Natural killer cell treated with Interleukin-12 subunit alpha and Interleukin-12 subunit beta and Interleukin-15 and Interleukin-18, amount 100 ng/mL, for 72 hours (primary cell): ENCODE data around the gene MSH3. TPM values are rescaled to one million over a fixed set of nuclear protein-coding genes. Genes with fewer than 3 reads are reported as not detected.

ENCODE experiments used
- ATAC-seq, 2 donors: fragments of 150-1000 bp; cut with Tn5 transposase in 1 of 2; sonication (Bioruptor Pico), chemical (Tn5 transposase) in 1 of 2; 2 replicates each; pipeline ENCODE4 v1.10.0; 2021
- DNase-seq: peaks from one replicate; pipeline ENCODE4 v3.0.0; 2022; ENCODE audit warnings: low spot score
- H3K27ac Mint-ChIP-seq, 2 donors: 1 replicate in 1 of 2; 2 replicates in 1 of 2; pipeline ENCODE4 v1.8.0; 2022; ENCODE audit warnings: mixed read lengths in 2 of 2, mild to moderate bottlenecking in 1 of 2, moderate library complexity in 1 of 2
- H3K27me3 Mint-ChIP-seq, 2 donors: 1 replicate in 1 of 2; 2 replicates in 1 of 2; pipeline ENCODE4 v1.8.0; 2022; ENCODE audit warnings: mixed read lengths in 2 of 2
- H3K36me3 Mint-ChIP-seq: one replicate; pipeline ENCODE4 v1.8.0; 2022; ENCODE audit warnings: mixed read lengths
- H3K4me1 Mint-ChIP-seq, 2 donors: 1 replicate in 1 of 2; 2 replicates in 1 of 2; pipeline ENCODE4 v1.8.0; 2022; ENCODE audit warnings: low read depth in 2 of 2, mixed read lengths in 2 of 2, mild to moderate bottlenecking in 1 of 2
- H3K4me3 Mint-ChIP-seq: one replicate; pipeline ENCODE4 v1.8.0; 2022; ENCODE audit warnings: mixed read lengths
- H3K9me3 Mint-ChIP-seq: 2 replicates; pipeline ENCODE4 v1.8.0; 2022; ENCODE audit warnings: mixed read lengths
- total RNA-seq, 2 donors: library from RNA; stranded (reverse); gene quantifications; one replicate each; pipeline ENCODE4 v1.2.3, GENCODE V29; 2022

The MSH3 gene
- total RNA-seq, 2 donors from 2014 or later = 13.7 to 25.9 TPM

DNA sequence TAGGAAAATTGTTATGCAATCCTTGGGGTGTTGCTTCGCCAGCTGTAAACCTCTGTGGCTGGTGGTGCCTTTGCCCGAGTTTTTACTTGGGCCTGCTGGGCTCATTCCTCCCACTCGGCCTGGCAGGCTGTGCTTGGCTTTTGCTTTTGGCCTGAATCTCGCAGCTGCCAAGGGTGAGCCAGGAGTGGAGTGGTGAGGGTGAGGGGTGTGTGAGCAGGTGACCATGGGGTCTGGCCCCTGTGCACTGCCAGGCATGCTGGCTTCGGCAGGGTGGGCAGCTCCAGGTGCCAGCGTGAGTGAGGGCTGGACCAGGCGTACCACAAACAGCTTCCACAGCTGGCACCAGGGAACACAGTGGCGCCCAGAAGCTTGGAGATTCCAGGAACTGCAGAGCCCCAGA, 12.9 kb downstream of the MSH3 start:
- Mint-ChIP-seq H3K9me3 (no peaks in the 10 kb centered on the region), H3K27me3 (no peaks in the 10 kb centered on the region), H3K36me3 (peaks cover 16% of the 10 kb centered on the region), H3K4me3 (no peak overlapping the region), H3K27ac (no peak overlapping the region), H3K4me1 (peaks cover 0 to 2% of the 10 kb centered on the region in 2 donors)
- ATAC-seq = no peak
- DNase-seq = no peak

DNA sequence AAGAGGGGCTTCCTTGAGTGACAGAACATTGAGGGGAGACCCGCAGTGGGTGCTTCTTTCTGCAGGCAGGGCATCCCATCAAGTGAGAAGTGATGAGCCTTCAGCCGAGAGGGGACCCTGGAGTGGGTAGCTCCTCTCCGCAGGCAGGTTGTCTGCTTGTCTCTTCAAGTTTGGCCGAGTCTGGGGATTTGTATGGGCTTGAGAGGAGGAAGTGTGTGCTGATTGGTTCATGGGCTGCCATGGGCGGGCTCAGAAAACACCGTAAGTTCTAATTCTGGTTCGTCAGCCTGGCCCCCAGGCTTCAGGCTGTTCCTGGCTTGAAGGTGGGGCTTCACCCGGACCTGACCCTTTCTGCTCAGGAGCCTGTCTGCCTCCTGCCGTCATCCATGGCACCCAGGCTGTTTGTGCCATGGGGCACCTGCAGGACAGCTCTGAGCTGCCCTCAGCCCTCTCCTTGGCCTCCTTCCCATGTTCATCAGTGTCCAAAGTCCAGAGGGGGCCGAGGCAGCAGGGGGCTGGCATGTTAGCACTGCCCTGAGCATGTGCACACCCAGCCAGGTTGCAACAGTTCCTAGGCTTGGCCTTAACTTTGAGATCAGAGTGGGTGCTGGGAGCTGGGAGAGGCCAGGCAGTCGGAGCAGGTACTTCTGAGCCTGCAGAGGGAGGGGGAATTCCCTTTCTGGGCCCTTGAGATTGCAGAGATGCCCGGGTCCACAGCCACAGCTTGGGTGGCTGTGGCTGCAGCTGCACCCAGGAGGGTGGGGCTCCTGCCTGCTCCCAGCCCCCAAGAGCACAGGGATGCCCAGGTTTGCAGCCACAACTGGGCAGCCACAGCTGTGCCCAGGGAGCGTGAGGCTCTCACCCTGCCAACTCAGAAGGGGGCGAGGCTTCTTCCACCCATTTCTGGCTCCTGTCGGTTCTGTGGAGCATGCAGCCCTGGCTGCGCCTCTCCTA, 13.8 kb downstream of the MSH3 start:
- Mint-ChIP-seq H3K36me3 (peaks cover 16% of the 10 kb centered on the region), H3K27ac (no peak overlapping the region), H3K4me1 (peaks cover 0 to 2% of the 10 kb centered on the region in 2 donors), H3K27me3 (no peaks in the 10 kb centered on the region), H3K9me3 (no peaks in the 10 kb centered on the region), H3K4me3 (no peak overlapping the region)
- DNase-seq (no peak), ATAC-seq (peak; percentile 20 to 33)

DNA sequence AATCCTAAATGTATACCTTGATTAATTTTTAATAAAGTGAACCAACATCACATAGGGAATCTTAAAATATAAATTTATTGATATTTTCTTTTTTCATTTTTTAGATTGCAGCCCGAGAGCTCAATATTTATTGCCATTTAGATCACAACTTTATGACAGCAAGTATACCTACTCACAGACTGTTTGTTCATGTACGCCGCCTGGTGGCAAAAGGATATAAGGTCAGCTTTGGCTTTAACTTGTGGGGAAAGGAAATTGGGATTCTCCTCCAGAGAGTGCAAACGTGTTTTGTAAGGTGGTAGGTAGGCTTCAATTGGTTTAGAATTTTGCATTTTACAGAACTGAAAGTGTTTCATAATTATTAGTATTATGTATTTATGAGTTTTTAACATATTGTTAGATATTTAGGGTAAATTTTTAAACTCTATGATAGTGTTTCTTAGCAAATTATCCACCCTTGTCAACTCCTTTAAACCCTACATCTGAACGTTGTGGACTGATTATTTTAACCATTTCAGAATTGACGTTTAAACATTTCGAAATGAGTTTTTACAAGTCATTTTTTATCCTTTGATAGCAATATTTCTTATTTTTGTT, 17.8 kb downstream of the MSH3 start:
- H3K36me3 Mint-ChIP-seq = peaks cover 19% of the 10 kb centered on the region
- H3K4me1 Mint-ChIP-seq = peaks cover 0 to 2% of the 10 kb centered on the region in 2 donors
- ATAC-seq = peak in 1 of 2 donors; percentile 82
- no peaks in the 10 kb centered on the region for H3K9me3 Mint-ChIP-seq
- peak; percentile 63 for DNase-seq
- no peak overlapping the region for H3K4me3 Mint-ChIP-seq
- H3K27ac Mint-ChIP-seq = no peak overlapping the region
- no peaks in the 10 kb centered on the region for H3K27me3 Mint-ChIP-seq

DNA sequence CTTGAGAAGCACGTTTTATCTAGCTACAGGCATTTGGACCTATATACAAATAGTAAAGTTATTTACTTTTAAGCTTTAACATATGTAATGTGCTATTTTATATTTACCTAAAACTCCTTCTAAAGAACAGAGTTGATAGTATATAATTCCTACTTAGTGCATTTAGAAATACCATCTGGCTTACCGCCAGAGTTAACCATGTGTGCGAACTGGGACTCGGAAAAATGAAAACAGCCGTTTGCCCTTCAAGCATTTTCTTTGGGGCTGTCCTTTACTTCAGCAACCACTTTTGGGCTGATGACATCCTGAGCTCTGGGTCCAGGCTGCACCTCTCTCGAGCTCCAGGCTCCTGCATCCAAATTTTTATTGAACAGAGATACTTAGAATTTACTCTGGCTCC, 22.3 kb downstream of the MSH3 start:
- ATAC-seq (no peak), DNase-seq (no peak)
- Mint-ChIP-seq H3K4me1 (no peaks in the 10 kb centered on the region), H3K4me3 (no peak overlapping the region), H3K27ac (no peak overlapping the region), H3K27me3 (no peaks in the 10 kb centered on the region), H3K9me3 (no peaks in the 10 kb centered on the region), H3K36me3 (peaks cover 14% of the 10 kb centered on the region)

DNA sequence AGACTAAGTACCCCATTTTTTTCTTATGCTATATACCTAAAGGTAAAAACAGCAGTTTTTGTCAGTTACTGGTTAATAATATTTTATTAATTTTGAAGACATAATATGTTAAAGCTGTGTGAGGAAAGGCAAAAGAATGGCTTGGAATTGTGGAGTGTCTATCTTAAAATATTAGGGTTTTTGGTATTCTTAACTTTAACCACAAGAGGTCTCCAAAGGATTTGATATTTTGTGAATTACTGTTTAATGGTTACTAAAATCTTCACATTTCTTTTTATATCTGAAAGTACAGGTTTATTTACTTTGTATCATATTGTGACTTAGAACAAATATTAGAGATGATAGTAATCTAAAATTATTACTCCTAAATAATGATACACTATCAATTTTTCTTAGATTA, 32.3 kb downstream of the MSH3 start:
- no peaks in the 10 kb centered on the region for H3K9me3 Mint-ChIP-seq
- peak overlapping the region; percentile 40 for H3K4me3 Mint-ChIP-seq
- DNase-seq (no peak), ATAC-seq (no peak)
- peak overlapping the region; percentile 79 to 80 for H3K27ac Mint-ChIP-seq
- no peaks in the 10 kb centered on the region for H3K27me3 Mint-ChIP-seq
- peaks cover 16 to 24% of the 10 kb centered on the region in 2 donors for H3K4me1 Mint-ChIP-seq
- H3K36me3 Mint-ChIP-seq = peaks cover 18% of the 10 kb centered on the region

DNA sequence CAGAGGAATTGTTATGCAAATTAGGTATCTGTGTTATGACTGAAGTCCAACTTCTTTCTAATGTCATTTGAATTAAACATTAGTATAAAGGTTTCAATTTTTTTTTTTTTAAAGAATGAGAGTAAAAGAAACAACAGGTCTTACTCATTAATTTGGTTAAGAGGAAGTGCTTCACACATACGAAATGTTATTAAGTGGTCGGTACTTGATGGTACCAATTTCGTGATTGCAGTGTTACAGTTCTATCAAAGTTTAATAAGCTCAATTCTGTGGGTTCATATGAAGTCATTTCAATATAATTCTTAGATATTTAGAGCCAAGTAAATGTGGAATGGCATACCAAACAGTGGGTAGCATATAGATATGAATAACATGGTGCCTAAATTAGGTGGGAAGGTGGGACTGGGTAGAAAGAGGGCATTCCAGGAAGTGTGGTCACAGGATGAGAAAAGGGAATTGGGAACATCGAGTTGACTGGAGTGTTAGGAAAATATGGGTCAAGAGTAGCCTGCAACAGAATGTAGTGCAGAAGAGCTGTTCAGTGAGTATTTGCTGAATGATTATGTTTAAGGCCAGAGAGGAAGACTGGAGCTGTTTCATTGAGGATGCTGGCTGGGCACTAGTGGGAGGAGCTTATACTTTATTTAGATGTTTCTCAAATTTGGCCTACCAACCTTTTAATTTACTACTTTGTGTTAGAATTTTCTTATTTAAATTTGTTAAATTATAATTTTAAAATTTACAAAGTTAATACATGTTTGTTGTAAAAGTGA, 34.4 kb downstream of the MSH3 start:
- Mint-ChIP-seq H3K4me1 (peaks cover 16 to 19% of the 10 kb centered on the region in 2 donors), H3K4me3 (peak overlapping the region; percentile 70), H3K27me3 (no peaks in the 10 kb centered on the region), H3K9me3 (no peaks in the 10 kb centered on the region), H3K36me3 (peaks cover 8% of the 10 kb centered on the region), H3K27ac (peak overlapping the region; percentile 79 to 80)
- ATAC-seq (peak in 1 of 2 donors; percentile 52), DNase-seq (no peak)

DNA sequence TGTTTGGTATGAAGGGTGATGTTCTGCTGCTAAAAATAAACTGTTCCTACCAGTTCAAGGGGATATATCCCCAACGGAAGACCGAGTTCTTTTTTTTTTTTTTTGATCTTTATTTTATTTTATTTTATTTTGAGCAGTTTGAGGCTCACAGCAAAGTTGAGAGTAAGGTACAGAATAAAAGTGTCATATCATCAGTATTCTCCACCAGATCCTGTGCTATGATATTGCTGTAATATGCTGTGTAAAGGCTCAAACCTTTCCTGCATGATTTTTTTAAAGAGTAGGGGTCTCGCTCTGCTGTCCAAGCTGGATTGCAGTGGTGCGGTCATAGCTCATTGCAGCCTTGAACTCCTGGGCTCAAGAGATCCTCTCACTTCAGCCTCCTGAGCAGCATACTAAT, 35.2 kb downstream of the MSH3 start:
- no peaks in the 10 kb centered on the region for H3K9me3 Mint-ChIP-seq
- peaks cover 16 to 19% of the 10 kb centered on the region in 2 donors for H3K4me1 Mint-ChIP-seq
- DNase-seq (no peak), ATAC-seq (no peak)
- H3K36me3 Mint-ChIP-seq = peaks cover 2% of the 10 kb centered on the region
- no peak overlapping the region for H3K27ac Mint-ChIP-seq
- no peak overlapping the region for H3K4me3 Mint-ChIP-seq
- H3K27me3 Mint-ChIP-seq = no peaks in the 10 kb centered on the region

DNA sequence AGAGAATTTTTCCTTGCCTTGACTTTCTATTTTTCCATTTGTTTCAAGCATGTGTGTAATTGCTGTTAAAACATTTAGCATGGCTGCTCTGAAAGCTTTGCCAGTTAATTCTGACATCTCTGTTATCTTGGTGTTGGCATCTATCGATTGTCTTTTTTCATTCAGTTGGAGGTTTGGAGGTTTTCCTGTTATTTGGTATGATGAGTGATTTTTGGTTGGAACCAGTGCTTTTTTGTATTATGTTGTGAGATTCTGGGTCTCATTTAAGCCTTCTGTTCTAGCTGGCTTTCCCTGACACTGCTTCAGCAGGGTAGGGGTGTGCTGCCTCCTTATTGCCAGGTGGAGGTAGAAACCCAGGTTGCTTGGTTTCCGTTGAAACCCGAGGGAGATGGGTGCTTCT, 41.2 kb downstream of the MSH3 start:
- DNase-seq = no peak
- H3K27me3 Mint-ChIP-seq = no peaks in the 10 kb centered on the region
- peaks cover 6% of the 10 kb centered on the region for H3K36me3 Mint-ChIP-seq
- peaks cover 5 to 6% of the 10 kb centered on the region in 2 donors for H3K4me1 Mint-ChIP-seq
- H3K27ac Mint-ChIP-seq = no peak overlapping the region
- H3K4me3 Mint-ChIP-seq = no peak overlapping the region
- ATAC-seq = no peak
- no peaks in the 10 kb centered on the region for H3K9me3 Mint-ChIP-seq

DNA sequence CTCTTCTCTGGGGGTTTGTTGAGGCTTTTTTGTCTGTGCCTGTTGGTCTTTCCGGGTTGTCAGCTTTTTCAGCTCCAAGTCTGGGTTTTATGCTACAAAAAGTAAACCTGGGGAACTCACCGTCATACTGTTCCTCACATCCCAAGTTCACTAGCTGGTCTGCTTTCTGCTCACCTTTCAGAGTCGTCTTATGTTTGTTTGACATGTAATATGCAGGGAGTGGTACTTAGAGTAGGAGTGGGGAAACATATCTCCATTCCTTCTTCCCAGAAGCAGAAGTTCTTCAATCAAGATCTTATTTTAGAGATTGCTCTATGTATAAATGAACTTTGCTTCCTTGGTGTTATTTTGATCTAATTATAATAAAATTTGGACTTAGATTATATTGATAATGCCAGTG, 42.0 kb downstream of the MSH3 start:
- Mint-ChIP-seq H3K27ac (no peak overlapping the region), H3K36me3 (peaks cover 6% of the 10 kb centered on the region), H3K27me3 (no peaks in the 10 kb centered on the region), H3K4me3 (no peak overlapping the region), H3K9me3 (no peaks in the 10 kb centered on the region), H3K4me1 (peaks cover 5 to 9% of the 10 kb centered on the region in 2 donors)
- ATAC-seq (no peak), DNase-seq (no peak)

DNA sequence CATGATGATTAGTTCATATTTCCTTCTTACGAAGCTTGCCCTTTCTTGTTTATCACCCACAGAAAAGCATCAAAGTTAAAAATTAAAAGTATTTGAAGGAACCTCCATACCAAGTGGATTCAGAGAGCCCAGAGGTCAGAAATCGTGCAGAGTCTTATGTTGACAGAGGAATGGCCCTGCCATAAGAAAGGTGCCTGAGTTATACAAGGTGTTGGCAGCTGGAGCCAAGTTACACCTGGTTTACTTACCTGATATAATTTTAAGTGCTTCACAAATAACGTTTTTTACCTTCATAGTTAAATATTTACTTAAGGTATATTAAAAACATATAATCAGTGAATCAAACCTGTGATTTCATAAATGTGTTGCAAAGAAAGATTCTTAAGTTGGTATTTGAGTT, 42.6 kb downstream of the MSH3 start:
- H3K4me3 Mint-ChIP-seq = no peak overlapping the region
- no peaks in the 10 kb centered on the region for H3K27me3 Mint-ChIP-seq
- H3K4me1 Mint-ChIP-seq = peaks cover 5 to 12% of the 10 kb centered on the region in 2 donors
- H3K27ac Mint-ChIP-seq = no peak overlapping the region
- H3K36me3 Mint-ChIP-seq = peaks cover 6% of the 10 kb centered on the region
- DNase-seq = no peak
- H3K9me3 Mint-ChIP-seq = no peaks in the 10 kb centered on the region
- no peak for ATAC-seq

DNA sequence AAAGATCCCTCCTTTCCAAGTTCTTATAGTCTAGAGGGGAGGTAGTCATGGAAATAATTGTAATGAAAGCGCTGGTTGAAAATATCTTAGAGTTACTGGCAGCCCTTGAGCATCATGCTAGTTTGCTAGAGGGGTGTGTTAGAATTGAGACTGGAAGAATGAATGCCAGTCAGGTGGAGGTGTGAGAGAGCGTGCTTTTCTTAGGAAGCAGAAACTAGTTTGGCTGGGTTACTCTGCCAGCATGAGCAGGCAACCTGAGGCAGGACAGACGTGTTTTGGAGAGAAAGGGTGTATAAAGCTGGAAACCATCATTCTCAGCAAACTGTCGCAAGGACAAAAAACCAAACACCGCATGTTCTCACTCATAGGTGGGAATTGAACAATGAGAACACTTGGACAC, 43.9 kb downstream of the MSH3 start:
- Mint-ChIP-seq H3K4me3 (no peak overlapping the region), H3K27me3 (no peaks in the 10 kb centered on the region), H3K36me3 (peaks cover 7% of the 10 kb centered on the region), H3K4me1 (peaks cover 6 to 14% of the 10 kb centered on the region in 2 donors), H3K27ac (peak overlapping the region; percentile 5 to 15), H3K9me3 (no peaks in the 10 kb centered on the region)
- DNase-seq (no peak), ATAC-seq (no peak)

DNA sequence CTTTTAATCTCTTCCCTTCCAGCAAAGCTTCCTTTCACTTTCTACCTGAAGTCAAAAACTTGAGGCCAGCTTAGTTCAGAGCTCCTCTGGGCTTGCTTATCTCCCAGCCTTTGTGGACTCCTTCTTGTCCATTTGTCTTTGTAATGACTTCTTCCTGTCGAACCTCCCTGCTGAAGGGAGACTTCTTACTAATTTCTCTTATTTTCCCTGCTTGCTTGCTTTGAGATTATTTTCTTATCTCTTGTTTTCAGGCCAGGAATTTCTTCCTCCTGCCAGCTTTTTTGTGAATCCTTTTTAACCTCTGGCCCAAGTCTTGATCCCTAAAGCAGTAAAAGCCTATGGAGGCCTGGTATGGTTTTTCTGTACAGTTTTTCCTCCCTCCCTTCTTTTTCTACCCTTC, 47.1 kb downstream of the MSH3 start:
- ATAC-seq (no peak), DNase-seq (no peak)
- no peaks in the 10 kb centered on the region for H3K9me3 Mint-ChIP-seq
- H3K4me3 Mint-ChIP-seq = no peak overlapping the region
- H3K27me3 Mint-ChIP-seq = no peaks in the 10 kb centered on the region
- H3K4me1 Mint-ChIP-seq = peaks cover 12 to 22% of the 10 kb centered on the region in 2 donors
- H3K36me3 Mint-ChIP-seq = peaks cover 15% of the 10 kb centered on the region
- H3K27ac Mint-ChIP-seq = peak overlapping the region in 1 of 2 donors; percentile 16

DNA sequence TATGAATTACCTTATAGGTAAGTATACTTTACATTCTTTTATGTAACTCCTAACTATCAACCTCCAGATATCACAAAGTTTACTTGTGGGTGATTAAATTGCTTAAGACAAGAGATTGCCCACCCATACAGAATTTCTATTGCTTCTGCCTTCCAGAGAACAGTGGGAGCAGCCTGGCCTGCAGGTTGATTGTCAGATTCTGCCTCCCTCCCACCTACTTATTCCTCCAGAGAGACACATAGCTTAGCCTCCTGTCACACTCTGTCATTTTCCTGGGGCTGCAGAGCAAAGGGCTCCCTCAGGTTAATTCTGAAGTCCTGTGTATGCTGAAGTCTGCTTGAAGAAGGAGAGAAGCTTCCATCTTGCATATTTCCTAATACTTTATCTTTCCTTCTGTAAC, 48.8 kb downstream of the MSH3 start:
- H3K36me3 Mint-ChIP-seq = peaks cover 12% of the 10 kb centered on the region
- DNase-seq = no peak
- H3K9me3 Mint-ChIP-seq = no peaks in the 10 kb centered on the region
- H3K4me3 Mint-ChIP-seq = no peak overlapping the region
- peaks cover 12 to 22% of the 10 kb centered on the region in 2 donors for H3K4me1 Mint-ChIP-seq
- no peaks in the 10 kb centered on the region for H3K27me3 Mint-ChIP-seq
- peak overlapping the region in 1 of 2 donors; percentile 13 for H3K27ac Mint-ChIP-seq
- ATAC-seq = no peak
